MCF 10A (cell line): ENCODE measurements around the gene CCDC33. TPM values are rescaled to one million over a fixed set of nuclear protein-coding genes. Genes with fewer than 3 reads are reported as not detected.

Experiments
- BruUV-seq: library from RNA; stranded (reverse); fragments of 400-500 nt; replicated peaks from 2 replicates; lab custom pipeline; 2021; lab: Mats Ljungman, UMichigan
- CTCF ChIA-PET: fragments of 300-600 bp; sonication (Branson Sonifier 250); formaldehyde crosslinking; extraction: SDS; loops from one replicate; lab custom pipeline; 2021; ENCODE audit warnings: antibody characterized with exemption, inconsistent platforms; lab: Yijun Ruan, JAX
- POLR2A ChIA-PET: fragments of 300-600, 350-650 bp; sonication (Branson Sonifier 250); formaldehyde crosslinking; extraction: SDS; loops from one replicate; lab custom pipeline; 2020; ENCODE audit warnings: antibody characterized with exemption, inconsistent platforms; lab: Yijun Ruan, JAX
- DNase-seq: peaks from one replicate; pipeline ENCODE4 v3.0.0-alpha.2; 2018; ENCODE audit not compliant: unreplicated experiment
- H3K27ac Mint-ChIP-seq: one replicate; pipeline ENCODE4 v1.8.0; 2022; ENCODE audit warnings: mild to moderate bottlenecking, low read depth, mixed read lengths; ENCODE audit not compliant: unreplicated experiment
- H3K27me3 Mint-ChIP-seq: one replicate; pipeline ENCODE4 v1.8.0; 2022; ENCODE audit warnings: mixed read lengths; ENCODE audit not compliant: insufficient read depth, unreplicated experiment
- H3K36me3 Mint-ChIP-seq: one replicate; pipeline ENCODE4 v1.8.0; 2022; ENCODE audit warnings: mild to moderate bottlenecking, moderate library complexity, mixed read lengths; ENCODE audit not compliant: insufficient read depth, unreplicated experiment
- H3K4me1 Mint-ChIP-seq: one replicate; pipeline ENCODE4 v1.8.0; 2022; ENCODE audit warnings: mixed read lengths; ENCODE audit not compliant: insufficient read depth, unreplicated experiment
- H3K4me3 Mint-ChIP-seq: one replicate; pipeline ENCODE4 v1.8.0; 2022; ENCODE audit warnings: mild to moderate bottlenecking, moderate library complexity, mixed read lengths; ENCODE audit not compliant: unreplicated experiment
- H3K9me3 Mint-ChIP-seq: one replicate; pipeline ENCODE4 v1.8.0; 2022; ENCODE audit warnings: mixed read lengths; ENCODE audit not compliant: unreplicated experiment
- intact Hi-C: fragments of 100-400 bp; cut with micrococcal nuclease; formaldehyde crosslinking; loops from 2 replicates; pipeline ENCODE4 v1.14.1; 2022
- total RNA-seq: library from RNA; stranded (reverse); gene quantifications from 2 replicates; pipeline ENCODE4 v1.2.3, GENCODE V29; 2022
- TF ChIP-seq, protein P1 (sequence below): fragments of 200-600 bp; IDR thresholded peaks from one replicate; pipeline ENCODE4 v1.8.0; 2022; ENCODE audit warnings: antibody characterized with exemption, mild to moderate bottlenecking; ENCODE audit not compliant: unreplicated experiment

The CCDC33 gene
- total RNA-seq, 1 experiment from 2014 or later = not detected

- TF ChIP-seq, protein P1, sequence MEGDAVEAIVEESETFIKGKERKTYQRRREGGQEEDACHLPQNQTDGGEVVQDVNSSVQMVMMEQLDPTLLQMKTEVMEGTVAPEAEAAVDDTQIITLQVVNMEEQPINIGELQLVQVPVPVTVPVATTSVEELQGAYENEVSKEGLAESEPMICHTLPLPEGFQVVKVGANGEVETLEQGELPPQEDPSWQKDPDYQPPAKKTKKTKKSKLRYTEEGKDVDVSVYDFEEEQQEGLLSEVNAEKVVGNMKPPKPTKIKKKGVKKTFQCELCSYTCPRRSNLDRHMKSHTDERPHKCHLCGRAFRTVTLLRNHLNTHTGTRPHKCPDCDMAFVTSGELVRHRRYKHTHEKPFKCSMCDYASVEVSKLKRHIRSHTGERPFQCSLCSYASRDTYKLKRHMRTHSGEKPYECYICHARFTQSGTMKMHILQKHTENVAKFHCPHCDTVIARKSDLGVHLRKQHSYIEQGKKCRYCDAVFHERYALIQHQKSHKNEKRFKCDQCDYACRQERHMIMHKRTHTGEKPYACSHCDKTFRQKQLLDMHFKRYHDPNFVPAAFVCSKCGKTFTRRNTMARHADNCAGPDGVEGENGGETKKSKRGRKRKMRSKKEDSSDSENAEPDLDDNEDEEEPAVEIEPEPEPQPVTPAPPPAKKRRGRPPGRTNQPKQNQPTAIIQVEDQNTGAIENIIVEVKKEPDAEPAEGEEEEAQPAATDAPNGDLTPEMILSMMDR = peak; percentile 69
- DNase-seq = peak; percentile 54
- Mint-ChIP-seq H3K4me3 (no peak overlapping the region), H3K9me3 (no peaks in the 10 kb centered on the region), H3K4me1 (peaks cover 5% of the 10 kb centered on the region), H3K27me3 (peaks cover 83% of the 10 kb centered on the region), H3K36me3 (no peaks in the 10 kb centered on the region), H3K27ac (no peak overlapping the region)
- ChIA-PET CTCF (interaction anchor here (0.5 to 3.1 kb wide), 11 partner anchors 19 to 329 kb away, joined by 3 to 16 read pairs (median 4); no protein-coding TSS in a partner anchor), POLR2A (no interaction called here)
- no TSS peak for BruUV-seq
- intact Hi-C loops = loop anchor here (1.0 kb wide), 2 partner anchors 124 to 176 kb away; no protein-coding TSS in a partner anchor
Observed at GRCh38 chr15:74302821-74303359, 66.8 kb downstream of the CCDC33 start.

DNA sequence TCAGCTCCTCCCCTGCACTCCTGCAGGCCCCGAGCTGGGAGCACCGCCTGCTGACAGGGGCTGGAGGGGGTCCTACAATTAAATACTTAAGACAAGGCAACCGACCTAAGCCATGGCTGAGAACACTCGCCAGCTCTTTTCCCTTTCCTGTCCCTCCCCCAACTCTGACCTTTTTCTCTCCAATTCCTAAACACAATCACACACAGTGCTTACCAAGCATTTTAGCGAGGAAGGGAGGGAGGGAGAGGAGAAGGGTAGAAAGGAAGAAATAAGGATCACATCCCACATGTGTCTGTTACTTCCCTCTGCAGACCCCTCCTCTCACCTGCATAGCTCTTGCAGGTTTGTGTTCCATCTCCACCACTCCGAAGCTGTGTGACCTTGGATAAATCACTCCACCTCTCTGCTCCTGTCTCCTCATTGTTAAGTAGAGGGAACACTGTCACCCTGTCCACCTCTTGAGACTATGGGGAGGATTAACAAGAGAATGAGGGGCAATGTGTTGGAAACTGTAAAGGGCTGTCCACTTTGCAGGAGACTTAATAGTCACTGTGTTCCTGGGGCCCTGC lies 67.7 kb downstream of the CCDC33 start:
- ChIA-PET POLR2A (no interaction called here), CTCF (interaction anchor here (0.6 to 3.1 kb wide), 10 partner anchors 16 to 330 kb away, joined by 3 to 16 read pairs (median 5); no protein-coding TSS in a partner anchor)
- Mint-ChIP-seq H3K27me3 (peaks cover 84% of the 10 kb centered on the region), H3K9me3 (no peaks in the 10 kb centered on the region), H3K36me3 (no peaks in the 10 kb centered on the region), H3K4me1 (peaks cover 5% of the 10 kb centered on the region), H3K4me3 (no peak overlapping the region), H3K27ac (no peak overlapping the region)
- BruUV-seq = no TSS peak
- TF ChIP-seq, protein P1 = no peak
- no peak for DNase-seq
- intact Hi-C loops = loop anchor here (1.0 kb wide), 2 partner anchors 125 to 177 kb away; no protein-coding TSS in a partner anchor

GRCh38 chr15:74304431-74304830 lies 68.3 kb downstream of the CCDC33 start:
- Mint-ChIP-seq H3K4me1 (peaks cover 5% of the 10 kb centered on the region), H3K27me3 (peaks cover 86% of the 10 kb centered on the region), H3K36me3 (no peaks in the 10 kb centered on the region), H3K9me3 (no peaks in the 10 kb centered on the region), H3K4me3 (no peak overlapping the region), H3K27ac (no peak overlapping the region)
- ChIA-PET CTCF (interaction anchor here (0.7 to 3.1 kb wide), 11 partner anchors 15 to 331 kb away, joined by 3 to 16 read pairs (median 5); no protein-coding TSS in a partner anchor), POLR2A (no interaction called here)
- TF ChIP-seq, protein P1 = no peak
- BruUV-seq = no TSS peak
- intact Hi-C loops = no loop called here
- no peak for DNase-seq

DNA sequence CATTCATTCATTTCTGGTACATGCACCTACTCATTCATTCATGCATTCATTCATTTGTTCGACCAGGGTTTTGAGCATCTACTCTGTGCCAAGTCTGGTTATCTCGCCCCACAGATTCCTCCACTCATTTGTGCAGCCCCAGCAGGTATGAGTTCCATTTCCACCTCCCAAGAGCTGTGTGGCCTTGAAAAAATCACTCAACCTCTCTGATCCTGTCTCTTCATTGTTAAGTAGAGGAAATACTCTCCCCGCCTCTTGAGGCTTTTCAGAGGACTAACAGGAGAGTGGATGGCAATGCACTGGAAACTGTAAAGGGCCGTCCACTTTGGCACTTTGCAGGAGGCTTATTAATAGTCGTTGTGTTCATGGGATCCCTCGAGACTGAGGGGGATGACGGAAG lies 69.6 kb downstream of the CCDC33 start:
- peaks cover 5% of the 10 kb centered on the region for H3K4me1 Mint-ChIP-seq
- H3K36me3 Mint-ChIP-seq = no peaks in the 10 kb centered on the region
- H3K9me3 Mint-ChIP-seq = no peaks in the 10 kb centered on the region
- H3K27ac Mint-ChIP-seq = no peak overlapping the region
- intact Hi-C loops = loop anchor here (2.0 kb wide), 1 partner anchor 333 kb away; no protein-coding TSS in a partner anchor
- H3K4me3 Mint-ChIP-seq = no peak overlapping the region
- TF ChIP-seq, protein P1 = no peak
- peaks cover 83% of the 10 kb centered on the region for H3K27me3 Mint-ChIP-seq
- no peak for DNase-seq
- POLR2A ChIA-PET = no interaction called here
- no TSS peak for BruUV-seq
- CTCF ChIA-PET = interaction anchor here (1.4 to 3.1 kb wide), 4 partner anchors 16 to 332 kb away, joined by 5 to 16 read pairs (median 11); no protein-coding TSS in a partner anchor
